NB4 (cell line): Measurements from ENCODE around the gene KHDC1L.
A peak's percentile ranks its signal among the peaks of the same experiment; 100 is the strongest.
"Not testable (repeated sequence)": the region's sequence is repeated elsewhere in the genome, so short reads cannot be mapped to it uniquely, and the experiment has no call there.

Source experiments
- DNase-seq: peaks from one replicate; pipeline ENCODE4 v3.0.0; 2010; ENCODE audit warnings: low read depth
- H3K4me3 ChIP-seq: one replicate; pipeline ENCODE4 v1.5.1; 2011; ENCODE audit warnings: mild to moderate bottlenecking, low read depth, low read length, moderate library complexity
- CTCF ChIP-seq: IDR thresholded peaks from one replicate; pipeline ENCODE4 v1.5.1; 2012; ENCODE audit warnings: low read depth, low read length
- MYC ChIP-seq: IDR thresholded peaks from 2 replicates; pipeline ENCODE4 v1.6.1; 2011; ENCODE audit warnings: low read depth, low read length
- POLR2A ChIP-seq: IDR thresholded peaks from 2 replicates; pipeline ENCODE4 v1.6.1; 2011; ENCODE audit warnings: mild to moderate bottlenecking; ENCODE audit not compliant: insufficient read length; ENCODE audit errors: extremely low read depth
- TF ChIP-seq, protein P1 (sequence below): IDR thresholded peaks from 2 replicates; pipeline ENCODE4 v1.6.1; 2011; ENCODE audit warnings: low read depth, low read length

The KHDC1L gene

DNA sequence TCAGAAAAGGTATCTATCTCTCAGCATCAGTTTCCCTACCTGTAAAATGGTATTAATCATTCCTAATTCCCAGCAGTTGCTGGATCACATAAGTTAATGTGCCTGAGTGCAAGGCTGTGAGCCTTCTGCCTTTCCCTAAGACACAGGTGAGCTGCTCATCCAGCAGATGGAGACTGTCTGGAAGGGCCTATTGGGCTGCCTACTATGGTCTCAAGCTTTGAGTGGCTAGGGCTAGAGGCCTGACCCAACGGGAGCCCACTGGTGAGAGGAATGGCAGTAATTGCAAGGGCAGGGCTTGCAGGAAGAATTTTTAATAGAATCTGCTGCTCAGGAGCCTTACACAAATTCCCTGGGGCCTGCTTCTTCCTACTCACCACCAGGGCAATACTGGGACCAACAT is 33.4 kb upstream of the KHDC1L start:
- peak; percentile 19 for DNase-seq
- H3K4me3 ChIP-seq: no peak overlapping the region
- TF ChIP-seq CTCF (no peak), POLR2A (no peak), MYC (no peak)
- TF ChIP-seq, protein P1, sequence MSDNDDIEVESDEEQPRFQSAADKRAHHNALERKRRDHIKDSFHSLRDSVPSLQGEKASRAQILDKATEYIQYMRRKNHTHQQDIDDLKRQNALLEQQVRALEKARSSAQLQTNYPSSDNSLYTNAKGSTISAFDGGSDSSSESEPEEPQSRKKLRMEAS: no peak

GRCh38 chr6:73254323-73254722 is 29.0 kb upstream of the KHDC1L start:
- not testable (repeated sequence) for DNase-seq, H3K4me3 ChIP-seq

DNA sequence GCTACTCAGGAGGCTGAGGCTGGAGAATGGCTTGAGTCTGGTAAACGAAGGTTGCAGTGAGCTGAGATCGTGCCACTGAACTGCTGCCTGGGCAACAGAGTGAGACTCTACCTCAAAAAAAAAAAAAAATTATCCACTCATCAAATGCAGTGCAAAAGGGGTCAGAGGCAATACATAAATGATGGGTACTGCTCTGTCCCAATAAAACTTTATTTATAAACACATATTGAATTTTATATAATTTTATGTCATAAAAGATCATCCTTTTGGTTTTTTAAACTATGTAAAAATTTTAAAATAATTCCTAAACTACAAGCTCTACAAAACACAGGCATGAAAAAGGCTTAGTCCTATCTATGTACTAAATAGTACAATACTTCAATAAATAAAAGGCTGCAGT is 27.4 kb upstream of the KHDC1L start:
- no peak for TF ChIP-seq MYC
- TF ChIP-seq, protein P1: no peak
- TF ChIP-seq POLR2A: no peak
- TF ChIP-seq CTCF: no peak
- DNase-seq: no peak

GRCh38 chr6:73250016-73250415 is 24.7 kb upstream of the KHDC1L start:
- TF ChIP-seq, protein P1: no peak
- TF ChIP-seq MYC (no peak), CTCF (no peak), POLR2A (no peak)
- no peak overlapping the region for H3K4me3 ChIP-seq
- DNase-seq: no peak

More for the DNA sequence above, 27.4 kb upstream of the KHDC1L start:
- no peak overlapping the region for H3K4me3 ChIP-seq

DNA sequence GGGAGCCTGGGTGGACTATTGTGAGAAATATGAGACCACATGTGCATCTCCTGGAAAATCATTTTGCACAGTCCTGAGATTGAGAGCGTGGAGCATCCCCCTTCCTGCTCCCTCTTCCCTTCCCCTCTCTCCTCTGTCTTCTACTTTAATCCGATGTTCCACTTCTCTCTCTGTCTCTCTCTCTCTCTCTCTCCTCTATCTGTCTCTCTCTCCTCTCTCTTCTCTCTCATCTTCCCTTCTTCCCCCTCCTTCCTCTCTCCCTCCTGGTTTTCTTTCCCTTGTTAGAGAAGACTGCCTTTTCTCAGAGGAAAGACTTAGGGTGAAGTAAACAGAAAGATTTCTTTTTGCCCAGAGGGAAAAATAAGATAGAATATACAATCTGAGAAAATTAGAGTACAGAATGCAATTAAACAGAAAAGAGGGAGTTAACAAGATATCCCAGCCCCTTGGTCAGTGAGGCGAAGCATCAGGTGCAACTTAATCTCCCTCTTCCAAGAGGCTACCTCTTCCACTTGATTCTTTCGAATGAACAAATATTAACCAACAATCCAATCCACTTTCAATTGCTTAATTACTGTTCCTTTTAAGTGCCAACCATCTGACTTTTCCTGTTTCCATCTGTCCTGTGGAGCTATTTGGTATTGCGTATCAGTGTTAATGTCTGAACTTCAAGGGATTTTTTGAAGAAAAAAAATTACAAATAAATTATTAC is 23.1 kb upstream of the KHDC1L start:
- DNase-seq: no peak
- TF ChIP-seq CTCF: no peak
- TF ChIP-seq, protein P1: no peak
- no peak for TF ChIP-seq POLR2A
- TF ChIP-seq MYC: no peak
- no peak overlapping the region for H3K4me3 ChIP-seq

GRCh38 chr6:73242001-73242400 is 16.7 kb upstream of the KHDC1L start:
- H3K4me3 ChIP-seq: no peak overlapping the region
- no peak for DNase-seq
- TF ChIP-seq MYC (no peak), POLR2A (no peak), CTCF (no peak)
- TF ChIP-seq, protein P1: no peak
